OCI-LY3 (cell line): ENCODE data around the gene CRAT.

ENCODE experiments used
- H2AFZ ChIP-seq: fragments of 200-600, 300-600 bp; shearing (Covaris generic); 2 replicates; pipeline ENCODE4 v1.6.0; 2014; ENCODE audit warnings: antibody characterized with exemption, low read depth, low read length
- H3K27ac ChIP-seq: fragments of 200-600, 300-600 bp; sonication (generic); 2 replicates; pipeline ENCODE4 v1.5.1; 2014; ENCODE audit warnings: mild to moderate bottlenecking, low read length, moderate library complexity, mixed read lengths
- H3K27me3 ChIP-seq: fragments of 200-600, 300-600 bp; sonication (generic); 2 replicates; pipeline ENCODE4 v1.6.1; 2014; ENCODE audit warnings: low read depth, low read length, mixed read lengths
- H3K36me3 ChIP-seq: fragments of 200-600, 300-600 bp; sonication (generic); replicated peaks from 2 replicates; pipeline ENCODE3; 2014; ENCODE audit warnings: low read depth, low read length, mixed read lengths
- H3K4me1 ChIP-seq: fragments of 300-600, 200-600 bp; sonication (generic); 2 replicates; pipeline ENCODE4 v1.6.1; 2014; ENCODE audit warnings: low read length, mixed read lengths
- H3K4me2 ChIP-seq: fragments of 200-600, 300-600 bp; sonication (generic); 2 replicates; pipeline ENCODE4 v1.6.1; 2014; ENCODE audit warnings: low read length, mixed read lengths
- H3K4me3 ChIP-seq: fragments of 300-600, 200-600 bp; sonication (generic); 2 replicates; pipeline ENCODE4 v1.5.1; 2014; ENCODE audit warnings: antibody characterized with exemption, mild to moderate bottlenecking, low read length, moderate library complexity
- H3K79me2 ChIP-seq: fragments of 300-600, 200-600 bp; shearing (Covaris generic); 2 replicates; pipeline ENCODE4 v1.6.1; 2014; ENCODE audit warnings: mild to moderate bottlenecking, low read length, mixed read lengths
- H3K9ac ChIP-seq: fragments of 300-600, 200-600 bp; shearing (Covaris generic); 2 replicates; pipeline ENCODE4 v1.6.0; 2014; ENCODE audit warnings: mild to moderate bottlenecking, low read length, moderate library complexity
- H3K9me3 ChIP-seq: fragments of 200-600, 300-600 bp; shearing (Covaris generic); 2 replicates; pipeline ENCODE4 v1.6.1; 2014; ENCODE audit warnings: low read length, mixed read lengths; ENCODE audit not compliant: insufficient read depth
- H4K20me1 ChIP-seq: fragments of 200-600, 300-600 bp; sonication (generic); 2 replicates; pipeline ENCODE4 v1.6.1; 2016; ENCODE audit warnings: low read length, mixed read lengths; ENCODE audit not compliant: insufficient read depth
- EZH2phosphoT487 ChIP-seq: fragments of 200-600 bp; shearing (Covaris generic); IDR thresholded peaks from 2 replicates; pipeline ENCODE4 v1.6.1; 2018; ENCODE audit warnings: antibody characterized with exemption, mixed run types, low read depth
- TF ChIP-seq, protein P1 (sequence below): fragments of 200-600, 300-600 bp; sonication (generic); IDR thresholded peaks from 2 replicates; pipeline ENCODE4 v1.5.1; 2014; ENCODE audit warnings: antibody characterized with exemption, low read length, low read depth

Gene CRAT

DNA sequence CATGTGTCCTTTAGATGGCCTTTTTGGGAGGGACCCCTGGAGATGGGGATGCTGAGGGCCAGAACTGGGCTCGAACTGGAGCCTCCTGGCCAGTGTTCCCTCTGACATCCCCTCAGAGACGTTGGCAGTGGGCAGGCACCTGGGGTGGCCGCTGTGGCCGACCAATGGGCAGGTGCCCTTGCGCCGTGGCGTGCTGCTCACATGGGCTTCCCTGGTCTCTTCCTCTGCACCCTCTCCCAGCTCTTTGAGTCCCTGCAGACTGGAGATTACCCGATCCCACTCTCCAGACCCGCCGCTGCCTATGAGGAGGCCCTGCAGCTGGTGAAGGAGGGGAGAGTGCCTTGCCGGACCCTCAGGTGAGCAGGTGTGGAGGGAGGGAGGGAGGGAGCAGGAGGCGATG lies 49.6 kb downstream of the CRAT start:
- no peak overlapping the region for H3K27ac ChIP-seq
- H3K4me3 ChIP-seq = no peak overlapping the region
- no peak overlapping the region for H2AFZ ChIP-seq
- H4K20me1 ChIP-seq = no peaks in the 10 kb centered on the region
- no peaks in the 10 kb centered on the region for H3K27me3 ChIP-seq
- no peaks in the 10 kb centered on the region for H3K4me1 ChIP-seq
- H3K36me3 ChIP-seq = peaks cover 12% of the 10 kb centered on the region
- no peak overlapping the region for H3K9ac ChIP-seq
- no peaks in the 10 kb centered on the region for H3K9me3 ChIP-seq
- H3K79me2 ChIP-seq = no peaks in the 10 kb centered on the region
- no peak for TF ChIP-seq EZH2phosphoT487
- TF ChIP-seq, protein P1, sequence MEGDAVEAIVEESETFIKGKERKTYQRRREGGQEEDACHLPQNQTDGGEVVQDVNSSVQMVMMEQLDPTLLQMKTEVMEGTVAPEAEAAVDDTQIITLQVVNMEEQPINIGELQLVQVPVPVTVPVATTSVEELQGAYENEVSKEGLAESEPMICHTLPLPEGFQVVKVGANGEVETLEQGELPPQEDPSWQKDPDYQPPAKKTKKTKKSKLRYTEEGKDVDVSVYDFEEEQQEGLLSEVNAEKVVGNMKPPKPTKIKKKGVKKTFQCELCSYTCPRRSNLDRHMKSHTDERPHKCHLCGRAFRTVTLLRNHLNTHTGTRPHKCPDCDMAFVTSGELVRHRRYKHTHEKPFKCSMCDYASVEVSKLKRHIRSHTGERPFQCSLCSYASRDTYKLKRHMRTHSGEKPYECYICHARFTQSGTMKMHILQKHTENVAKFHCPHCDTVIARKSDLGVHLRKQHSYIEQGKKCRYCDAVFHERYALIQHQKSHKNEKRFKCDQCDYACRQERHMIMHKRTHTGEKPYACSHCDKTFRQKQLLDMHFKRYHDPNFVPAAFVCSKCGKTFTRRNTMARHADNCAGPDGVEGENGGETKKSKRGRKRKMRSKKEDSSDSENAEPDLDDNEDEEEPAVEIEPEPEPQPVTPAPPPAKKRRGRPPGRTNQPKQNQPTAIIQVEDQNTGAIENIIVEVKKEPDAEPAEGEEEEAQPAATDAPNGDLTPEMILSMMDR = no peak
- H3K4me2 ChIP-seq = no peak overlapping the region

- Histone ChIP-seq H3K9ac (no peak overlapping the region), H3K27ac (no peak overlapping the region), H3K4me1 (no peaks in the 10 kb centered on the region), H3K36me3 (peaks cover 4% of the 10 kb centered on the region), H3K27me3 (no peaks in the 10 kb centered on the region), H3K79me2 (no peaks in the 10 kb centered on the region), H3K4me3 (no peak overlapping the region), H3K4me2 (no peak overlapping the region), H3K9me3 (no peaks in the 10 kb centered on the region), H4K20me1 (no peaks in the 10 kb centered on the region), H2AFZ (no peak overlapping the region)
- TF ChIP-seq EZH2phosphoT487 = no peak
- TF ChIP-seq, protein P1 = no peak
Observed at GRCh38 chr9:129059796-129060785, 50.5 kb downstream of the CRAT start.

GRCh38 chr9:129058965-129059795 lies 51.4 kb downstream of the CRAT start:
- no peak for TF ChIP-seq EZH2phosphoT487
- TF ChIP-seq, protein P1 = no peak
- no peak overlapping the region for H2AFZ ChIP-seq
- H3K36me3 ChIP-seq = peaks cover 3% of the 10 kb centered on the region
- H3K4me2 ChIP-seq = no peak overlapping the region
- H3K4me3 ChIP-seq = no peak overlapping the region
- no peaks in the 10 kb centered on the region for H4K20me1 ChIP-seq
- no peaks in the 10 kb centered on the region for H3K27me3 ChIP-seq
- H3K9me3 ChIP-seq = no peaks in the 10 kb centered on the region
- H3K79me2 ChIP-seq = no peaks in the 10 kb centered on the region
- H3K9ac ChIP-seq = no peak overlapping the region
- H3K4me1 ChIP-seq = no peaks in the 10 kb centered on the region
- no peak overlapping the region for H3K27ac ChIP-seq

- Histone ChIP-seq H3K4me3 (no peak overlapping the region), H2AFZ (no peak overlapping the region), H3K9ac (no peak overlapping the region), H3K36me3 (peaks cover 5% of the 10 kb centered on the region), H3K4me1 (no peaks in the 10 kb centered on the region), H3K27me3 (no peaks in the 10 kb centered on the region), H3K4me2 (no peak overlapping the region), H3K9me3 (no peaks in the 10 kb centered on the region), H4K20me1 (no peaks in the 10 kb centered on the region), H3K79me2 (no peaks in the 10 kb centered on the region), H3K27ac (no peak overlapping the region)
- TF ChIP-seq, protein P1 = no peak
- no peak for TF ChIP-seq EZH2phosphoT487
Observed at GRCh38 chr9:129054163-129054851, 56.3 kb downstream of the CRAT start.
